ENCODE results near the gene GANC. TPM values are rescaled to one million over a fixed set of nuclear protein-coding genes. Genes with fewer than 3 reads are reported as not detected.

The GANC gene
- total and polyA plus RNA-seq, 2 experiments from 2014 or later = 21.0 to 22.2 TPM

GRCh38 chr15:42345504-42345903 lies 72.5 kb downstream of the GANC start:
- no peaks in the 10 kb centered on the region for H3K9me3 ChIP-seq (ENCODE audit: low read depth)
- no peak for DNase-seq (ENCODE audit: low read depth in 1 of 2, low spot score in 1 of 2)
- TF ChIP-seq, protein P1, sequence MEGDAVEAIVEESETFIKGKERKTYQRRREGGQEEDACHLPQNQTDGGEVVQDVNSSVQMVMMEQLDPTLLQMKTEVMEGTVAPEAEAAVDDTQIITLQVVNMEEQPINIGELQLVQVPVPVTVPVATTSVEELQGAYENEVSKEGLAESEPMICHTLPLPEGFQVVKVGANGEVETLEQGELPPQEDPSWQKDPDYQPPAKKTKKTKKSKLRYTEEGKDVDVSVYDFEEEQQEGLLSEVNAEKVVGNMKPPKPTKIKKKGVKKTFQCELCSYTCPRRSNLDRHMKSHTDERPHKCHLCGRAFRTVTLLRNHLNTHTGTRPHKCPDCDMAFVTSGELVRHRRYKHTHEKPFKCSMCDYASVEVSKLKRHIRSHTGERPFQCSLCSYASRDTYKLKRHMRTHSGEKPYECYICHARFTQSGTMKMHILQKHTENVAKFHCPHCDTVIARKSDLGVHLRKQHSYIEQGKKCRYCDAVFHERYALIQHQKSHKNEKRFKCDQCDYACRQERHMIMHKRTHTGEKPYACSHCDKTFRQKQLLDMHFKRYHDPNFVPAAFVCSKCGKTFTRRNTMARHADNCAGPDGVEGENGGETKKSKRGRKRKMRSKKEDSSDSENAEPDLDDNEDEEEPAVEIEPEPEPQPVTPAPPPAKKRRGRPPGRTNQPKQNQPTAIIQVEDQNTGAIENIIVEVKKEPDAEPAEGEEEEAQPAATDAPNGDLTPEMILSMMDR (IDR thresholded peaks at IDR 0.05; ENCODE audit: low read depth, low read length) = no peak
- H3K4me3 ChIP-seq = no peak overlapping the region
- no peaks in the 10 kb centered on the region for H3K36me3 ChIP-seq
- no peak overlapping the region for H3K27ac ChIP-seq
- H3K27me3 ChIP-seq = no peaks in the 10 kb centered on the region
- H3K4me1 ChIP-seq (ENCODE audit: low read depth) = peaks cover 46% of the 10 kb centered on the region

- peak overlapping the region; percentile 45 for H3K27ac ChIP-seq
- DNase-seq (ENCODE audit: low read depth in 1 of 2, low spot score in 1 of 2) = peak in 1 of 2 donors; percentile 32
These were observed 75.1 kb downstream of the GANC start for GRCh38 chr15:42348083-42348482.

DNA sequence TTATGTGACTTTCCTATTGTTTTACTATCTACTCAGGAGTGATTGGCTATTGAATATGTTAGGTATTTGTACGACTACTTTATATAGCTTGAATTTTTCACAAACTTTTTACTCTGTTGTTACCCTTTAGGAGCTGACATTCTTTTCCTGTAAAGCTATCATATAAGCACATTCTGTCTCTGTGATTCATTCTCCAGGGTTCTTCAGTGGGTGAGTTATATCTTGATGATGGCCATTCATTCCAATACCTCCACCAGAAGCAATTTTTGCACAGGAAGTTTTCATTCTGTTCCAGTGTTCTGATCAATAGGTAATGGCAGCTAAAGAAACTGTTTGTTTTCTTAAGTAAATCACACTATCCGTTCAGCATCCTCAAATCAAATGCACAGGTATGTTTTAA lies 76.2 kb downstream of the GANC start:
- peak in 1 of 2 donors; percentile 44 for DNase-seq (ENCODE audit: low read depth in 1 of 2, low spot score in 1 of 2)
- peaks cover 52% of the 10 kb centered on the region for H3K4me1 ChIP-seq (ENCODE audit: low read depth)
- no peaks in the 10 kb centered on the region for H3K27me3 ChIP-seq
- H3K9me3 ChIP-seq (ENCODE audit: low read depth) = no peaks in the 10 kb centered on the region
- TF ChIP-seq, protein P1 (IDR thresholded peaks at IDR 0.05; ENCODE audit: low read depth, low read length) = no peak
- H3K4me3 ChIP-seq = no peak overlapping the region
- no peaks in the 10 kb centered on the region for H3K36me3 ChIP-seq
- H3K27ac ChIP-seq = no peak overlapping the region

More at GRCh38 chr15:42348083-42348482, 75.1 kb downstream of the GANC start:
- peaks cover 46% of the 10 kb centered on the region for H3K4me1 ChIP-seq (ENCODE audit: low read depth)
- TF ChIP-seq, protein P1 (IDR thresholded peaks at IDR 0.05; ENCODE audit: low read depth, low read length) = no peak
- H3K27me3 ChIP-seq = no peaks in the 10 kb centered on the region
- no peak overlapping the region for H3K4me3 ChIP-seq
- H3K36me3 ChIP-seq = no peaks in the 10 kb centered on the region
- no peaks in the 10 kb centered on the region for H3K9me3 ChIP-seq (ENCODE audit: low read depth)

- H3K36me3 ChIP-seq = no peaks in the 10 kb centered on the region
- H3K4me3 ChIP-seq = no peak overlapping the region
- H3K27ac ChIP-seq = peak overlapping the region; percentile 84
- DNase-seq (ENCODE audit: low read depth in 1 of 2, low spot score in 1 of 2) = peak in 1 of 2 donors; percentile 73
- H3K9me3 ChIP-seq (ENCODE audit: low read depth) = no peaks in the 10 kb centered on the region
- TF ChIP-seq, protein P1 (IDR thresholded peaks at IDR 0.05; ENCODE audit: low read depth, low read length) = no peak
- H3K27me3 ChIP-seq = no peaks in the 10 kb centered on the region
- peaks cover 51% of the 10 kb centered on the region for H3K4me1 ChIP-seq (ENCODE audit: low read depth)
These were observed 79.4 kb downstream of the GANC start for GRCh38 chr15:42352401-42352800.

GRCh38 chr15:42353061-42353460 lies 80.1 kb downstream of the GANC start:
- peak overlapping the region; percentile 84 for H3K27ac ChIP-seq
- H3K9me3 ChIP-seq (ENCODE audit: low read depth) = no peaks in the 10 kb centered on the region
- peak in 1 of 2 donors; percentile 70 for DNase-seq (ENCODE audit: low read depth in 1 of 2, low spot score in 1 of 2)
- H3K4me3 ChIP-seq = no peak overlapping the region
- peaks cover 53% of the 10 kb centered on the region for H3K4me1 ChIP-seq (ENCODE audit: low read depth)
- TF ChIP-seq, protein P1 (IDR thresholded peaks at IDR 0.05; ENCODE audit: low read depth, low read length) = no peak
- no peaks in the 10 kb centered on the region for H3K36me3 ChIP-seq
- no peaks in the 10 kb centered on the region for H3K27me3 ChIP-seq

All from cardiac muscle cell (in vitro differentiated cells and primary cell).